ENCODE results near the gene IRF4.

DNA sequence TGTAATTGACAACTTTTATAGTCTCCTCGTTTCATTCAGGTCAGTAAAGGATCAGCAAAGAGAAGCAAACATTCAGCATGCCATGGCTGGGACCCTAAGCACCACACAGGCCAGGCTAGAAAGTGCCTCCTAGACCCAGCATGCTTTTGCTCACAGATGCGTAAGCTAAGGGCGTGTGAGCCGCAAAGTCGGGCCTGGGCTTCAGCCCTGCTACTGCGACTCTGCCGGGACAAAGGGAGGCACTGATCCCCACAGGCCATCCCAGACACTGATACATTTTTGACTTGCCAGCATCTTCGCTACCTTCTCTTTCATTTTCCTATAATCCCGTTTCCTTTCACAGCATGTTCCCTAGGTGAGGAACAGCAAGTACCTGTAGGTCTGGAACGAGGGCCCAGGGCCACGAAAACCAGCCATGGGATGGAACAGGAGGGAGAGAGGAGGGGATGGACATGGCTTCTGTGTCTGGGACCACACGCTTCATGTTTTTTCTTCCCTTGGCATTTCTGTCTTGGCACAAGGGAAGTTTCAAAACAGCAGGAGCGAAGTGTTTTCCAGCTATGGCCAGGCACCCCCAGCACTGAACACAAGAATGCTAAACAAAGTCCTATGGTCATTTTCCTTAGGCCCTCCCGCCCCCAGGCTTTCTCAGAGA, 42.6 kb downstream of the IRF4 start:
- no peak for TF ChIP-seq EZH2phosphoT487 (conservative IDR thresholded peaks at IDR 0.05; ENCODE audit: low read length)
- TF ChIP-seq CTCF (IDR thresholded peaks at IDR 0.05; ENCODE audit: insufficient read depth, low read length, poor library complexity, severe bottlenecking) = no peak
